Retinal pigment epithelial cell (primary cell): ENCODE measurements around the gene SLC12A1.

Experiments used
- DNase-seq: peaks from one replicate; pipeline ENCODE4 v3.0.0-alpha.2; 2010; ENCODE audit warnings: low read depth
- H3K4me3 ChIP-seq: 2 replicates; pipeline ENCODE4 v1.5.1; 2011; ENCODE audit warnings: mild to moderate bottlenecking, low read length, control low read depth, moderate library complexity
- TF ChIP-seq, protein P1 (sequence below): conservative IDR thresholded peaks from 2 replicates; pipeline ENCODE4 v1.5.1; 2011; ENCODE audit warnings: low read depth, low read length, control low read depth, inconsistent platforms

SLC12A1 gene

DNA sequence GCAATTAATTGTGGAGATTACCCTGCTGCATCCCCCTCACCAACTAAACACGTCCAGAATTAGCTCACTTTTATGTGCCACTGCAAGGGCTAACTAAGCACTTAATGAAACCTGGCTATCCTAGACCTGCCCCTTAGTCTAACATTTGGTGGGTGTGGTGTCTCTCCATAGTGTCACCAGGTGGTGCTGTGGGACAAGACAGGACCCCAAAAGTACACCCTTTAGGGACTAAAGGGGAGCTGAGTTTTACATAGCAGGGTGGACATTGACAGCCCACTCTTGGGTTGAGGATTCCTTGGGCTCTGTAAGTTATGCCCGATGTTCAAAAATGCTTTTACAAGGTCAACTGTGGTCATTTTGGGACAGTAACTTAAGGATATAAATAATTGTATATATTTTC, 130.8 kb downstream of the SLC12A1 start:
- TF ChIP-seq, protein P1, sequence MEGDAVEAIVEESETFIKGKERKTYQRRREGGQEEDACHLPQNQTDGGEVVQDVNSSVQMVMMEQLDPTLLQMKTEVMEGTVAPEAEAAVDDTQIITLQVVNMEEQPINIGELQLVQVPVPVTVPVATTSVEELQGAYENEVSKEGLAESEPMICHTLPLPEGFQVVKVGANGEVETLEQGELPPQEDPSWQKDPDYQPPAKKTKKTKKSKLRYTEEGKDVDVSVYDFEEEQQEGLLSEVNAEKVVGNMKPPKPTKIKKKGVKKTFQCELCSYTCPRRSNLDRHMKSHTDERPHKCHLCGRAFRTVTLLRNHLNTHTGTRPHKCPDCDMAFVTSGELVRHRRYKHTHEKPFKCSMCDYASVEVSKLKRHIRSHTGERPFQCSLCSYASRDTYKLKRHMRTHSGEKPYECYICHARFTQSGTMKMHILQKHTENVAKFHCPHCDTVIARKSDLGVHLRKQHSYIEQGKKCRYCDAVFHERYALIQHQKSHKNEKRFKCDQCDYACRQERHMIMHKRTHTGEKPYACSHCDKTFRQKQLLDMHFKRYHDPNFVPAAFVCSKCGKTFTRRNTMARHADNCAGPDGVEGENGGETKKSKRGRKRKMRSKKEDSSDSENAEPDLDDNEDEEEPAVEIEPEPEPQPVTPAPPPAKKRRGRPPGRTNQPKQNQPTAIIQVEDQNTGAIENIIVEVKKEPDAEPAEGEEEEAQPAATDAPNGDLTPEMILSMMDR = peak; percentile 44
- H3K4me3 ChIP-seq = no peak overlapping the region
- no peak for DNase-seq

DNA sequence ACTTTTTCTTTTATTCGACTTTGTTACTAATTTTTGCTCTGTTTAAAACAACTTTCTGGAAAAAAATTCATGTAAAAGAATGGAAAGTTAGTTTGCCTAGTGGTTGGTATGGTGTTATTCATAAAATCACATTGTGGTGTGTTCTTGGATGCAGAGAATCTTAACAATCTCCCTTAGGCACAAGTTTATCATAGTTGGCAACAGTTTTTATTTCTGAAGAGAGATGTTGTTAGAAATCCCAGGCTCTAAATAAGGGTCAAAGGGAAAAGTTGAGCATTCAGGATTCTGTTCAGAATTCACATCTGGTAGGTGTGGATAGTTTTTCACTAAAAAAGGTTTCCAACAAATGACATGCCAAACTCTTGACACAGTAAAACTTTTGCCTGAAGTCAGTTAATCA, 131.5 kb downstream of the SLC12A1 start:
- TF ChIP-seq, protein P1 = no peak
- DNase-seq = no peak
- H3K4me3 ChIP-seq = no peak overlapping the region

DNA sequence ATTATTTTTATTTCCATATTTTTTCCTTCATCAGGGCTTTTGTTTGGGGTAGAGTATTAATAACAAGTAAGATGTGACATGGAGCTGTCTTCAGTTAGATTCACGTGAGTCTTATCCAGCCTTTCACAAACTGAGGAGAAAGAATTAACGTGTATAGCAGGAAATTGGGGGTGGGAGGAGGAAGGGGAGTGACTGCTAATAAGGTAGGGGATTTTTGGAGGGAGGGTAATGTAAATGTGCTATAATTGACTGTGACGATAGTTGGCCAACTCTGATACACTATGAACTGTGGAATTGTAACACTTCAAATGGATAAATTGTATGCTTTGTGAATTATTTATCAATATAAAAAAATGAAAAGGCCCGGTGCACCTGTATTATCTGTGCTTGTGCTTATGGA, 134.0 kb downstream of the SLC12A1 start:
- H3K4me3 ChIP-seq = no peak overlapping the region
- no peak for DNase-seq
- TF ChIP-seq, protein P1 = no peak

DNA sequence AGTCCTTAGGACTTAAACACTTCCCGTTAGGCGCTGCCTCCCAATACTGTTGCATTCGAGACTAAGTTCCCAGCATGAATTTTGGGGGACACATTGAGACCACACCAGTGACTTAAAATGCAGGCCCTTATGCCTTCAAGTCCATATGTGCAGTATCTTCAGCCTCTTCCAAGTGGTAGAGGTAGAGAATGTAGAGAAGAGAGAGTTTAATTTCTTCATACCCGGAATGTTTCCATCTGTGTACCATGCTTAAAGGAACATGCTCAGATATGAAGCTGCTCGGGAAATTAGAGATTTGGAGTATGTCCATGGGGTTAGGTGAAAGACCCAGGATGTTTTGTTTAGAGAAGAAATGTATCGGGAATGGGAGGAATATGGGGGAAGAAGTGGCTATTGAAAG, 137.8 kb downstream of the SLC12A1 start:
- TF ChIP-seq, protein P1 = no peak
- no peak for DNase-seq
- H3K4me3 ChIP-seq = no peak overlapping the region

DNA sequence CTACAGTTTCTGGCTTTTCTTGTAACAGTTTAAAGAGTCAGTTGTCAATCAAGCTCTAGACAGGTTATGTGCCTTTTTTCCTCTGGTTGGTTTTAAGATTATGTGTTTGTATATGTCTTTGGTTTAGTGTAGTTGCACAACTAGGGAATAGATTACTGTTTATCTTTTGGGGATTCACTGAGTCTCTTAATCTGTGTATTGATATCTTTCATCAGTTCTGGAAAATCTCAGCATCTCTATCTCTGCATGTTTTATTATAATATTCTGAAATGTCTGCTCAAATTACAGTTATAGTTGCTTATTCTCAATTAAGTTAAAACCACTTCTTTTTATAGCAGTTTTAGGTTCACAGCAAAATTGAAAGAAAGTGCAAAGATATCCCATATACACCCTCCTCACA, 139.4 kb downstream of the SLC12A1 start:
- no peak for DNase-seq
- no peak overlapping the region for H3K4me3 ChIP-seq
- TF ChIP-seq, protein P1 = no peak

DNA sequence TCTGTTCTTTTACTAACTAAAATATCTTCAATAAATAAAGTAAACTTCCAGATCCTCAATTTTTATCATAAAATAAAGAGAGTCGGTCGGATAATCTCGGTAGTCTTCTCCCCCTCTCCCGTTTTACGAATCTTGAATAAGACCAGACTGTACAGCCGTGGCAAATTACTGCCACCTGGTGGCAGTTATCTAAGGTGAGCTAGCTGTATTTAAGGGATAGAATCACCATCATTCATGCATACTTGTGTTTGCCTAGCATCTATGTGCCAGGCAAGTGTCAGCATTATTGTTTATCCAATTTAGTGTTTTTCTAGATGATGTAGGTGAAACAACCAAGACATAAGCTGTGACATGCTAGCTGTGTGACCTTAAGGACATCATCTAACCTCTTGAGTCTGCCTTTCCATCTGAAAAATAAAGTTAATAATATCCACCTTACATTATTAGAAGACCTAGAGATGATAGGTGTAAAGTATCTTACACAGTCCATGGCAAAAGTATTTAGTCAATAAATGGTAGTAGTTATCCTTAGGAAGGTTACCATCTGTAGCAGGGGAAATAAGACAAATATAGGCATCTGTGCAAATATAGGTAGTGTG, 146.5 kb downstream of the SLC12A1 start:
- no peak for DNase-seq
- TF ChIP-seq, protein P1 = peak; percentile 84
- H3K4me3 ChIP-seq = no peak overlapping the region
